CD14-positive monocyte (primary cell): Measurements from ENCODE around the gene NHLH2. TPM values are rescaled to one million over a fixed set of nuclear protein-coding genes. Genes with fewer than 3 reads are reported as not detected.

ENCODE experiments used
- DNase-seq, 3 donors: peaks; one replicate each; pipeline ENCODE4 v3.0.0-alpha.2; 2011 to 2022
- H2AFZ ChIP-seq: 2 replicates; pipeline ENCODE4 v1.6.0; 2012; ENCODE audit warnings: mild to moderate bottlenecking, low read depth, low read length, inconsistent platforms; ENCODE audit not compliant: insufficient read depth, poor library complexity, severe bottlenecking
- H3K27ac ChIP-seq, 2 donors: 1 replicate in 1 of 2; 2 replicates in 1 of 2; pipeline ENCODE4 v1.5.1; 2012 to 2013; ENCODE audit warnings: low read length in 2 of 2, control low read depth in 1 of 2, inconsistent platforms in 1 of 2, low read depth in 1 of 2, mild to moderate bottlenecking in 1 of 2
- H3K27me3 ChIP-seq, 2 donors: one replicate each; pipeline versions ENCODE4 v1.6.0 to v1.6.1; 2011 to 2013; ENCODE audit warnings: low read length in 2 of 2; ENCODE audit not compliant: control insufficient read depth in 2 of 2, insufficient read depth in 2 of 2
- H3K36me3 ChIP-seq, 2 donors: replicated peaks in 1 of 2; 1 replicate in 1 of 2; 2 replicates in 1 of 2; pipeline versions ENCODE4 v1.5.1 to v1.6.1; 2012 to 2013; ENCODE audit warnings: low read length in 2 of 2, control low read depth in 1 of 2, inconsistent platforms in 1 of 2, mild to moderate bottlenecking in 1 of 2; ENCODE audit not compliant: insufficient read depth in 2 of 2, control insufficient read depth in 1 of 2
- H3K4me1 ChIP-seq, 2 donors: 1 replicate in 1 of 2; 2 replicates in 1 of 2; pipeline versions ENCODE4 v1.5.1 to v1.6.1; 2012 to 2013; ENCODE audit warnings: low read length in 2 of 2, control low read depth in 1 of 2, inconsistent platforms in 1 of 2, mild to moderate bottlenecking in 1 of 2, moderate library complexity in 1 of 2; ENCODE audit not compliant: insufficient read depth in 2 of 2, control insufficient read depth in 1 of 2
- H3K4me2 ChIP-seq: replicated peaks from 2 replicates; pipeline ENCODE3; 2012; ENCODE audit warnings: low read length, moderate library complexity, mild to moderate bottlenecking; ENCODE audit not compliant: poor library complexity, severe bottlenecking; ENCODE audit errors: extremely low read depth
- H3K4me3 ChIP-seq, 3 experiments: fragments of 200-600 bp in 1 of 3; sonication (generic) in 1 of 3; replicated peaks in 1 of 3; 1 replicate in 2 of 3; 2 replicates in 1 of 3; pipeline ENCODE4 v1.5.1; 2011 to 2013; ENCODE audit warnings: low read length in 3 of 3, mild to moderate bottlenecking in 3 of 3, control low read depth in 2 of 3, low read depth in 2 of 3, inconsistent platforms in 1 of 3, moderate library complexity in 1 of 3
- H3K79me2 ChIP-seq: 2 replicates; pipeline ENCODE4 v1.6.0; 2012; ENCODE audit warnings: mild to moderate bottlenecking, control low read depth, inconsistent platforms, low read length, moderate library complexity; ENCODE audit not compliant: insufficient read depth
- H3K9ac ChIP-seq: 2 replicates; pipeline ENCODE4 v1.6.0; 2017; ENCODE audit warnings: low read length, mild to moderate bottlenecking; ENCODE audit not compliant: insufficient read depth, poor library complexity, severe bottlenecking
- H3K9me3 ChIP-seq, 2 donors: replicated peaks in 1 of 2; 1 replicate in 1 of 2; 2 replicates in 1 of 2; pipeline versions ENCODE4 v1.5.1 to v1.6.1; 2012 to 2013; ENCODE audit warnings: low read length in 2 of 2, control low read depth in 1 of 2; ENCODE audit not compliant: control insufficient read depth in 1 of 2, insufficient read depth in 1 of 2
- H4K20me1 ChIP-seq: 2 replicates; pipeline ENCODE4 v1.6.0; 2012; ENCODE audit warnings: mild to moderate bottlenecking, low read length, control low read depth, moderate library complexity; ENCODE audit not compliant: insufficient read depth
- H3K27ac Mint-ChIP-seq, 7 donors: one replicate each; pipeline ENCODE4 v1.8.0; 2020; ENCODE audit warnings: mild to moderate bottlenecking in 7 of 7, mixed read lengths in 7 of 7, moderate library complexity in 6 of 7, inconsistent platforms in 2 of 7
- H3K27me3 Mint-ChIP-seq, 3 donors: one replicate each; pipeline ENCODE4 v1.8.0; 2021 to 2022; ENCODE audit warnings: low read depth in 3 of 3, mild to moderate bottlenecking in 3 of 3, mixed read lengths in 3 of 3, moderate library complexity in 3 of 3, inconsistent platforms in 1 of 3
- H3K36me3 Mint-ChIP-seq, 2 donors: one replicate each; pipeline ENCODE4 v1.8.0; 2020; ENCODE audit warnings: mixed read lengths in 2 of 2, inconsistent platforms in 1 of 2, mild to moderate bottlenecking in 1 of 2
- H3K4me1 Mint-ChIP-seq: one replicate; pipeline ENCODE4 v1.8.0; 2020; ENCODE audit warnings: mild to moderate bottlenecking, mixed read lengths
- H3K4me3 Mint-ChIP-seq, 2 donors: one replicate each; pipeline ENCODE4 v1.8.0; 2020; ENCODE audit warnings: mild to moderate bottlenecking in 2 of 2, mixed read lengths in 2 of 2, moderate library complexity in 1 of 2
- H3K9me3 Mint-ChIP-seq, 7 donors: one replicate each; pipeline ENCODE4 v1.8.0; 2020 to 2022; ENCODE audit warnings: mixed read lengths in 7 of 7, mild to moderate bottlenecking in 6 of 7, moderate library complexity in 6 of 7, inconsistent platforms in 2 of 7
- WGBS: methylation state at CpG from one replicate; pipeline ENCODE4 v1.1.5; 2013; ENCODE audit warnings: missing lambda C conversion rate; ENCODE audit not compliant: insufficient coverage; 5-methylcytosine and 5-hydroxymethylcytosine counted together
- intact Hi-C, 2 donors: fragments of 100-400 bp; cut with micrococcal nuclease; formaldehyde crosslinking; loops; one replicate each; pipeline versions ENCODE4 v1.15.0 to v1.15.1; 2023
- polyA plus RNA-seq, 3 donors: library from polyadenylated mRNA; depleted of rRNA in 1 of 3; unstranded in 2 of 3; stranded (reverse) in 1 of 3; fragments of 300-500 nt in 2 of 3; fragments of >200 nt in 1 of 3; fragmentation: Illumina TruSeq in 2 of 3; gene quantifications; 1 replicate in 2 of 3; 2 replicates in 1 of 3; pipeline ENCODE4 v1.2.3, GENCODE V29; 2012 to 2021
- TF ChIP-seq, protein P1 (sequence below): fragments of 200-600 bp; IDR thresholded peaks from one replicate; pipeline ENCODE4 v1.8.0; 2022; ENCODE audit warnings: antibody characterized with exemption, mild to moderate bottlenecking

The NHLH2 gene
- polyA plus RNA-seq, 3 donors: 0.03 TPM; not detected in 2

DNA sequence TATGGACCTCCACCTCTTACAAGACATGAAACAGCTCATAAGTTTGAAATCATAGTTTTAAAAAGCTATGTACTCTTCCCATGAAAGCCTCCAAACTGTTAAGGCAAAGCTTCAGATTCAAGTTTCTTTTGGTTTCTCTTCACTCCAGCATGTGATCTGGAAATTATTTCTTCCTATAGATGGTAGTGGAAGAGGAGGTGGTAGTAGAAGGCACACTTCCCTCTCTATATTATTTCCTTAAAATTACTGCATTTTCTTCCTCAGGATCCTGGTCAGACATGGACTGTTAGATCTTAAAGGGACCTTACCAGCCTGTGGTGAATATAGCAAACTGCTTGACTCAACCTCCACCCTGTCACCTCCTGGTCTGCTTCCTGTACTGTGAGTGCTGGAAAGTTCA, 31.9 kb downstream of the NHLH2 start:
- Histone ChIP-seq H3K27ac (no peak overlapping the region), H3K4me2 (no peak overlapping the region), H3K9ac (no peak overlapping the region), H3K36me3 (no peaks in the 10 kb centered on the region), H2AFZ (no peak overlapping the region), H3K4me1 (peaks cover 22 to 27% of the 10 kb centered on the region in 2 donors), H3K4me3 (no peak overlapping the region), H3K9me3 (no peaks in the 10 kb centered on the region), H4K20me1 (no peaks in the 10 kb centered on the region), H3K27me3 (no peaks in the 10 kb centered on the region), H3K79me2 (no peaks in the 10 kb centered on the region)
- H3K27ac Mint-ChIP-seq: peak overlapping the region in 1 of 7 donors; percentile 17
- peaks cover 0 to 6% (median 3%) of the 10 kb centered on the region in 3 donors for H3K27me3 Mint-ChIP-seq
- intact Hi-C loops: loop anchor here (5.0 to 10.0 kb wide), 3 partner anchors 68 to 176 kb away; no protein-coding TSS in a partner anchor
- H3K4me3 Mint-ChIP-seq: no peak overlapping the region
- no peaks in the 10 kb centered on the region for H3K36me3 Mint-ChIP-seq
- peaks cover 26% of the 10 kb centered on the region for H3K4me1 Mint-ChIP-seq
- no peaks in the 10 kb centered on the region for H3K9me3 Mint-ChIP-seq
- no peak for DNase-seq
- TF ChIP-seq, protein P1, sequence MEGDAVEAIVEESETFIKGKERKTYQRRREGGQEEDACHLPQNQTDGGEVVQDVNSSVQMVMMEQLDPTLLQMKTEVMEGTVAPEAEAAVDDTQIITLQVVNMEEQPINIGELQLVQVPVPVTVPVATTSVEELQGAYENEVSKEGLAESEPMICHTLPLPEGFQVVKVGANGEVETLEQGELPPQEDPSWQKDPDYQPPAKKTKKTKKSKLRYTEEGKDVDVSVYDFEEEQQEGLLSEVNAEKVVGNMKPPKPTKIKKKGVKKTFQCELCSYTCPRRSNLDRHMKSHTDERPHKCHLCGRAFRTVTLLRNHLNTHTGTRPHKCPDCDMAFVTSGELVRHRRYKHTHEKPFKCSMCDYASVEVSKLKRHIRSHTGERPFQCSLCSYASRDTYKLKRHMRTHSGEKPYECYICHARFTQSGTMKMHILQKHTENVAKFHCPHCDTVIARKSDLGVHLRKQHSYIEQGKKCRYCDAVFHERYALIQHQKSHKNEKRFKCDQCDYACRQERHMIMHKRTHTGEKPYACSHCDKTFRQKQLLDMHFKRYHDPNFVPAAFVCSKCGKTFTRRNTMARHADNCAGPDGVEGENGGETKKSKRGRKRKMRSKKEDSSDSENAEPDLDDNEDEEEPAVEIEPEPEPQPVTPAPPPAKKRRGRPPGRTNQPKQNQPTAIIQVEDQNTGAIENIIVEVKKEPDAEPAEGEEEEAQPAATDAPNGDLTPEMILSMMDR: no peak

DNA sequence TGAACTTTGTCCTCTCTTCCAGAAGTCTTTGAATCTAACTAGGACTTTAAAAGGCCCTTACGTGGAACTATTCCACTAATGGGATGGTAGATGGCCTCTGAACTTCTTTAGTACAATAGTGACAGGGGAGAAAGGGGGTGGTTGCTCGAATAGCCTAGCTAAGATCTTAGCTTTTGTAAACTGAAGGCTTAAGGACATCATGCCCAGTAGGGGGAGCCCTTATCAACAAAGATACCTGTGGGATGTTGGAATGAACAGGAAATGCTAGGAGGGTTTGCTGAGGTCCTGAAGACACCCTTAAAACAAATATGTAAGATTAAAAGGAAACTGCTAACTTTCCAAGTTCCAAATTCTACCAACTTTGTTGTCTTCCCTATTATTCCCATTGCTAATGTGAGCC, 33.2 kb downstream of the NHLH2 start:
- Mint-ChIP-seq H3K27ac (no peak overlapping the region), H3K4me3 (no peak overlapping the region), H3K4me1 (peaks cover 15% of the 10 kb centered on the region), H3K36me3 (no peaks in the 10 kb centered on the region), H3K27me3 (peaks cover 0 to 6% (median 0%) of the 10 kb centered on the region in 3 donors), H3K9me3 (no peaks in the 10 kb centered on the region)
- H3K36me3 ChIP-seq: no peaks in the 10 kb centered on the region
- no peak overlapping the region for H3K27ac ChIP-seq
- DNase-seq: peak; percentile 63 to 80 (median 75)
- H3K9me3 ChIP-seq: no peaks in the 10 kb centered on the region
- intact Hi-C loops: loop anchor here (5.0 to 10.0 kb wide), 3 partner anchors 70 to 177 kb away; no protein-coding TSS in a partner anchor
- peaks cover 12 to 17% of the 10 kb centered on the region in 2 donors for H3K4me1 ChIP-seq
- H3K4me2 ChIP-seq: no peak overlapping the region
- no peak overlapping the region for H2AFZ ChIP-seq
- H4K20me1 ChIP-seq: no peaks in the 10 kb centered on the region
- WGBS: 10% methylated on average over 2 of the region's 2 CpGs
- TF ChIP-seq, protein P1: peak; percentile 81
- no peak overlapping the region for H3K9ac ChIP-seq
- H3K27me3 ChIP-seq: no peaks in the 10 kb centered on the region
- no peak overlapping the region for H3K4me3 ChIP-seq
- H3K79me2 ChIP-seq: no peaks in the 10 kb centered on the region
